GM19463 (cell line): Measurements from ENCODE around the gene GRIA1.

Experiments used
- ATAC-seq: cut with Tn5 transposase; IDR thresholded peaks from one replicate; pipeline ENCODE4 v1.9.1; 2021; ENCODE audit warnings: mild to moderate bottlenecking, moderate library complexity; ENCODE audit not compliant: unreplicated experiment

Gene GRIA1

GRCh38 chr5:153543959-153544470 is 53.5 kb downstream of the GRIA1 start:
- no peak for ATAC-seq

- ATAC-seq = no peak
Observed at GRCh38 chr5:153544706-153545105, 54.2 kb downstream of the GRIA1 start.

GRCh38 chr5:153546566-153546965 is 56.1 kb downstream of the GRIA1 start:
- no peak for ATAC-seq

GRCh38 chr5:153551537-153552079 is 61.1 kb downstream of the GRIA1 start:
- ATAC-seq = no peak

GRCh38 chr5:153552886-153553285 is 62.4 kb downstream of the GRIA1 start:
- no peak for ATAC-seq

- ATAC-seq = no peak
Observed at GRCh38 chr5:153555420-153556114, 65.1 kb downstream of the GRIA1 start.

- ATAC-seq = no peak
Observed at GRCh38 chr5:153558957-153559356, 68.5 kb downstream of the GRIA1 start.

- ATAC-seq = no peak
Observed at GRCh38 chr5:153559926-153560325, 69.5 kb downstream of the GRIA1 start.

- ATAC-seq = no peak
Observed at GRCh38 chr5:153562189-153562588, 71.7 kb downstream of the GRIA1 start.

- ATAC-seq = no peak
Observed at GRCh38 chr5:153565822-153566221, 75.4 kb downstream of the GRIA1 start.

GRCh38 chr5:153569036-153569435 is 78.6 kb downstream of the GRIA1 start:
- ATAC-seq = no peak

- no peak for ATAC-seq
Observed at GRCh38 chr5:153571162-153571561, 80.7 kb downstream of the GRIA1 start.

- no peak for ATAC-seq
Observed at GRCh38 chr5:153572411-153573145, 82.1 kb downstream of the GRIA1 start.

- ATAC-seq = no peak
Observed at GRCh38 chr5:153573326-153574033, 83.0 kb downstream of the GRIA1 start.

- ATAC-seq = no peak
Observed at GRCh38 chr5:153584126-153584959, 93.9 kb downstream of the GRIA1 start.

- ATAC-seq = no peak
Observed at GRCh38 chr5:153584960-153585359, 94.5 kb downstream of the GRIA1 start.

- no peak for ATAC-seq
Observed at GRCh38 chr5:153585622-153586277, 95.3 kb downstream of the GRIA1 start.

- ATAC-seq = no peak
Observed at GRCh38 chr5:153592081-153592480, 101.6 kb downstream of the GRIA1 start.

GRCh38 chr5:153594785-153595184 is 104.3 kb downstream of the GRIA1 start:
- ATAC-seq = no peak

GRCh38 chr5:153598099-153598498 is 107.6 kb downstream of the GRIA1 start:
- ATAC-seq = no peak
